Mammary epithelial cell (primary cell): ENCODE data around the gene GALNT7.

Experiments
- CTCF ChIP-seq, 2 donors: IDR thresholded peaks in 1 of 2; conservative IDR thresholded peaks in 1 of 2; 2 replicates each; pipeline ENCODE4 v1.5.1; 2011 to 2012; ENCODE audit warnings: inconsistent platforms in 2 of 2, low read length in 2 of 2, mild to moderate bottlenecking in 2 of 2, control low read depth in 1 of 2, low read depth in 1 of 2; ENCODE audit not compliant: insufficient read depth in 1 of 2; ENCODE audit errors: extremely low read depth in 1 of 2
- EZH2 ChIP-seq: IDR thresholded peaks from 2 replicates; pipeline ENCODE4 v1.6.1; 2012; ENCODE audit warnings: low read length, inconsistent platforms, borderline replicate concordance

GRCh38 chr4:173218411-173219125, 50.0 kb downstream of the GALNT7 start:
- TF ChIP-seq CTCF (conservative IDR thresholded peaks at IDR 0.05 in 1 of 2, IDR thresholded peaks at IDR 0.05 in 1 of 2; ENCODE audit: extremely low read depth in 1 of 2, insufficient read depth in 1 of 2, low read depth in 1 of 2, low read length in 2 of 2): no peak
- TF ChIP-seq EZH2: no peak
